Left kidney (tissue), 2 donors: Measurements from ENCODE around the gene TTC7B. TPM values are rescaled to one million over a fixed set of nuclear protein-coding genes. Genes with fewer than 3 reads are reported as not detected.
A peak's percentile ranks its signal among the peaks of the same experiment; 100 is the strongest.

Experiments used
- DNase-seq: peaks from one replicate; pipeline ENCODE4 v3.0.0-alpha.2; 2013
- polyA plus RNA-seq: library from polyadenylated mRNA; unstranded; fragments of 120-200 nt; gene quantifications from one replicate; pipeline ENCODE4 v1.2.1, GENCODE V29; 2013; ENCODE audit not compliant: insufficient read length

Gene TTC7B
- polyA plus RNA-seq, 1 donor = 46.4 TPM

GRCh38 chr14:90558983-90559590 lies 257.1 kb downstream of the TTC7B start:
- DNase-seq = no peak

- DNase-seq = no peak
Measured at GRCh38 chr14:90558041-90558982, 257.9 kb downstream of the TTC7B start.

- no peak for DNase-seq
Measured at GRCh38 chr14:90557516-90557915, 258.7 kb downstream of the TTC7B start.

GRCh38 chr14:90556666-90557450 lies 259.4 kb downstream of the TTC7B start:
- no peak for DNase-seq

GRCh38 chr14:90556012-90556477 lies 260.2 kb downstream of the TTC7B start:
- peak; percentile 84 for DNase-seq

GRCh38 chr14:90555126-90556011 lies 260.9 kb downstream of the TTC7B start:
- no peak for DNase-seq

GRCh38 chr14:90554341-90554740 lies 261.9 kb downstream of the TTC7B start:
- no peak for DNase-seq

- DNase-seq = no peak
Measured at GRCh38 chr14:90553921-90554336, 262.3 kb downstream of the TTC7B start.

- no peak for DNase-seq
Measured at GRCh38 chr14:90553298-90553920, 262.8 kb downstream of the TTC7B start.

- DNase-seq = no peak
Measured at GRCh38 chr14:90552465-90553297, 263.5 kb downstream of the TTC7B start.

GRCh38 chr14:90551733-90552464 lies 264.3 kb downstream of the TTC7B start:
- DNase-seq = no peak

GRCh38 chr14:90551070-90551704 lies 265.0 kb downstream of the TTC7B start:
- DNase-seq = no peak

GRCh38 chr14:90549794-90550641 lies 266.2 kb downstream of the TTC7B start:
- no peak for DNase-seq

- no peak for DNase-seq
Measured at GRCh38 chr14:90548455-90548854, 267.8 kb downstream of the TTC7B start.

GRCh38 chr14:90547968-90548367 lies 268.3 kb downstream of the TTC7B start:
- no peak for DNase-seq

GRCh38 chr14:90547250-90547649 lies 269.0 kb downstream of the TTC7B start:
- no peak for DNase-seq

GRCh38 chr14:90546767-90547166 lies 269.5 kb downstream of the TTC7B start:
- DNase-seq = no peak
